ENCODE measurements around the gene RERE.

The RERE gene

GRCh38 chr1:8337776-8338525 lies 479.5 kb downstream of the RERE start:
- DNase-seq, result no peak

DNA sequence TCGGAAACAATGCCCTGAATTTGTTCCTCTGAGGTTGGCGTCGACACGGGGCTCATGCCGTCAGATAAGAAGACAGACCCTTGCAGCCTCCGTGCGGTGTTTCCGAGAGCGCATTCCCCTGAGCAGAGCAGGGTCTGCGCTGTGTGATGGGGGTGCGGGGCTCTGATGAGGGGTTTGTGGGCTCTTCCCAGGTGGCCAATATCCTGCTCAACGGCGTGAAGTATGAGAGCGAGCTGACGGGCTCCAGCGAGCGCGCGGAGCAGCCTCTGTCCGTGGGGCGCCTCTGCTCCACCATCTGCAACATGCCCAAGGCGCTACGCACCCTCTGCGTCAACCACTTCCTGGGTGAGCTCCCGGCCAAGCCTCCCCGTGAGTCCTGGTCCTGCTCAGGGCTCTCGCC lies 482.2 kb downstream of the RERE start:
- no peak for DNase-seq

GRCh38 chr1:8334106-8334851 lies 483.2 kb downstream of the RERE start:
- no peak for DNase-seq

DNA sequence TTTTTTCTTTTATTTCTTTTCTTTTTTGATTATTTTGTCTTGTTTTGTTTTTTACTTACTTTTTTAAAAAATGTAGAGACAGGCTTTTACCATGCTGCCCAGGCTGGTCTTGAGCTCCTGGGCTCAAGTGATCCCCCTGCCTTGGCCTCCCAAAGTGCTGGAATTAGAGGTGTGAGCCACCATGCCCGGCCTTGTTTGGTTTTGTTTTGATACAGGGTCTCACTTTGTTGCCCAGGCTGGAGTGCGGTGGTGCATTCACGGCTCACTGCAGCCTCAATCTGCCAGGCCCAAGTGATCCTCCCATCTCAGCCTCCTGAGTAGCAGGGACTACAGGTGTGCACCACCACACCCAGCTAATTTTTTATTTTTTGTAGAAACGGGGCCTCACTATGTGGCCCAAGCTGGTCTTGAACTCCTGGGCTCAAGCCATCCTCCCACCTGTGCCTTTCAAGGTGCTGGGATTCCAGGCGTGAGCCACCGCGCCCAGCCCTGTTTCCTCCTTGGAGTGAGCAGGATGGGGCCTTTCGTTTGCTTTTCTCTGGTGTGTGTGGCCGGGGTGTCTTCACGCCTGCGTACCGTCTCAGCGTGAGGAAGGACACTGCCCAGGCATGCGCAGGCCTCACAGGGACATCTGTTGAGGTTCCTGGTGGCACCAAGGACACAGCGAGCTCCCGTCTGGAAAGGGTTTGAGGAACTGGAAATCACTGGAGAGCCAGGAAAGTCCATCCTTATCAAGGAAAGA lies 484.0 kb downstream of the RERE start:
- DNase-seq, result no peak

DNA sequence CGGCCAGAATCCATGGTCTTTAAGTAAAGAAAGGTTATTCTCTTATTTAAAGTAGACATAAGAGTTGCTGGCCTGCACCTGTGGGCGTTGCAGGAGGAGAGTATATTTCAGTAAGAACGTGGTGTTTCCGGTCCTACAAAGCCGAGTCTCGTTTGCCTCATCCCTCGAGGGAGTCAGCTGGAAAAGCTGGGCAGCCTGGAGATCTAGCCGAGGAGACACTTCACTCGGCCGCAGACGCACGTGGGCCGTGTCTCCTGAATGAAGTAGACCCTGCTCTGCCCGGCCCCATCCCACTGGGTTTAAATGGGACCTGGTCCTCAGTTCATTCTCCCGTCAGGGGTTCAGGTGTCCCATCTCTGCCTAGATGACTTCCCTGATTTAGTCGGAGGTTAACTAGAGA lies 484.6 kb downstream of the RERE start:
- no peak for DNase-seq

DNA sequence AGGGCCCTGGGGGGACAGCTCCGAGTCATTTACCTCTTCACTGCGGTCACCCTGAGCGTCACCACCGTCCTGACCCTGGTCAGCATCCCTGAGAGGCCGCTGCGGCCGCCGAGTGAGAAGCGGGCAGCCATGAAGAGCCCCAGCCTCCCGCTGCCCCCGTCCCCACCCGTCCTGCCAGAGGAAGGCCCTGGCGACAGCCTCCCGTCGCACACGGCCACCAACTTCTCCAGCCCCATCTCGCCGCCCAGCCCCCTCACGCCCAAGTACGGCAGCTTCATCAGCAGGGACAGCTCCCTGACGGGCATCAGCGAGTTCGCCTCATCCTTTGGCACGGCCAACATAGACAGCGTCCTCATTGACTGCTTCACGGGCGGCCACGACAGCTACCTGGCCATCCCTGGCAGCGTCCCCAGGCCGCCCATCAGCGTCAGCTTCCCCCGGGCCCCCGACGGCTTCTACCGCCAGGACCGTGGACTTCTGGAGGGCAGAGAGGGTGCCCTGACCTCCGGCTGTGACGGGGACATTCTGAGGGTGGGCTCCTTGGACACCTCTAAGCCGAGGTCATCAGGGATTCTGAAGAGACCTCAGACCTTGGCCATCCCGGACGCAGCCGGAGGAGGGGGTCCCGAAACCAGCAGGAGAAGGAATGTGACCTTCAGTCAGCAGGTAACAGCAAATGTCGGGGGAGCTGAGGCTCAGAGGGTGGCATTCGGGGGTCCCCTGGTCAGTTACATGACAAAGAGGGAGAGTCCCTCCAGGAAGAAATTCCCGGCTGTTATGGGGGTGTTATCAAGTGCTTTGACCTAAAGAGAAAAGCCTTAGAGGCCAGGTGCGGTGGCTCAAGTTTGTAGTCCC lies 486.9 kb downstream of the RERE start:
- no peak for DNase-seq

- DNase-seq, result no peak
Measured at GRCh38 chr1:8329858-8330257, 487.6 kb downstream of the RERE start.

DNA sequence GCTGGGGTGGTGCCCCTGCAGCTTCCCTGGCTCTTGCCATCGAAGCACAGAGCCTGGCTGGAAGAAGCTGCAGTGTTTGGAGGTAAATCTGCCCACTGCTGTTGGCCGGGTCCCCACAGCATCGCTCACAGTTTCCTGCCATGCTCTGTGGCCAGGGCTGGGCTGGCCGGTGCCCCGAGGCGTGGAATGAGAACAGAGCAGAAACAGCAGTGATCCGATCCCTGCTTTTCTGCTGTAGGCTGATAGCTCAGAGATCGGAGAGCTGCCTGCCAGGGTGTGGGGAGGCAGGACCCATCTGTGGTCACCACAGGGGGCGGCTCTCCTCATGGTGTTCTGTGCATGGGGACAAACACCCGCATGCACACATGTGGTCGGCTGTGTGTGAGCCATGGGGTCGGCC lies 488.0 kb downstream of the RERE start:
- no peak for DNase-seq

GRCh38 chr1:8328271-8328670 lies 489.2 kb downstream of the RERE start:
- no peak for DNase-seq

DNA sequence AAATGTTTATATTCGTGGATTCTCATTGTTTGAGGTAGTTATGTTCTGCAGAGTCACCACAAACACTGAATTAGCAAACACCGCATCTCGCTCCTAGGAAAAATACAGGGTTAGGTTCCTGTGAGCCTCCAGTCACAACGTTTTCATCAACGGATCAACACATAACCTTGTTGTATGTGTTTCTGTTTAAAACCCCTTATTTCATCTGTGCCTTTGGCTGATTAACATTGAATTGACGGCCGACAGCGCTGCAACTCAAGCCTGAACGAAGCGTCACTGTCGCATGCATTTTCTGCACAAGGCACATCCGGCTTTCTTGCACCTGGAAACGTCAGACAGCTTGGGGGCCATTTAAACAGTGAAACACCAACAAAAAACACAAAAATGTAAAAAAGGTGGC lies 491.2 kb downstream of the RERE start:
- no peak for DNase-seq

DNA sequence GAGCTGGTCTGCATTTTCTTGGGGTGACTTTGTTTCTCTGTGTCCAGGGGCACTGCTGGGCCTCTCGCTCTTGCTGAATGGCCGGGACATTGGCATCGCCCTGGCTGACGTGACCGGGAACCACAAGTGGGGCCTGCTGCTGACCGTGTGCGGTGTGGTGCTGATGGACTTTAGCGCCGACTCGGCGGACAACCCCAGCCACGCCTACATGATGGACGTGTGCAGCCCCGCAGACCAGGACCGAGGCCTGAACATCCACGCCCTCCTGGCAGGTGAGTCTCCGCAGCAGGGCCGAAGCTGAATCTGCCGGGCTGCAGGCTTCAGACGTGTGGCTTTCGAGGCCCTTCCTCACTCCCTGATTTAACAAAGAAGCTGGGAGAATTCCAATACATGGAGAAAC lies 491.7 kb downstream of the RERE start:
- DNase-seq, result no peak

DNA sequence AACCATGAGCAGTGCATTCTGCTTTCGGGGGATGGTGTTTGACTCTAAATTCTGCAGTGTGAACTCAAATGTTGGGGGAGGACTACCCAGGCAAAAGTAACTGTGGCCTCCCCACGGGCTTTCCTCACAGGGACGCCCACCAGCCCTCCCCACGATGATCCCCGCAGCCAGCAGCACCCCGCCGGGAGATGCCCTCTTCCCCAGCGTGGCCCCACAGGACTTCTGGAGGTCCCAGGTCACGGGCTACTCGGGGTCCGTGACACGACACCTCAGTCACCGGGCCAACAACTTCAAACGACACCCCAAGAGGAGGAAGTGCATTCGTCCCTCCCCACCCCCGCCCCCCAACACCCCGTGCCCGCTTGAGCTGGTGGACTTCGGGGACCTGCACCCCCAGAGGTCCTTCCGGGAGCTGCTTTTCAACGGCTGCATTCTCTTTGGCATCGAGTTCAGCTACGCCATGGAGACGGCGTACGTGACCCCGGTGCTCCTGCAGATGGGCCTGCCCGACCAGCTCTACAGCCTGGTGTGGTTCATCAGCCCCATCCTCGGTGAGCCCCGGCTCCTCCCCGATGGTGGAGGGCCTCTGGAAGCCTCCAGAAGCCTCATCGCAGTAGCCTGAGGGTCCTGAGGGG lies 493.1 kb downstream of the RERE start:
- DNase-seq, result no peak

DNA sequence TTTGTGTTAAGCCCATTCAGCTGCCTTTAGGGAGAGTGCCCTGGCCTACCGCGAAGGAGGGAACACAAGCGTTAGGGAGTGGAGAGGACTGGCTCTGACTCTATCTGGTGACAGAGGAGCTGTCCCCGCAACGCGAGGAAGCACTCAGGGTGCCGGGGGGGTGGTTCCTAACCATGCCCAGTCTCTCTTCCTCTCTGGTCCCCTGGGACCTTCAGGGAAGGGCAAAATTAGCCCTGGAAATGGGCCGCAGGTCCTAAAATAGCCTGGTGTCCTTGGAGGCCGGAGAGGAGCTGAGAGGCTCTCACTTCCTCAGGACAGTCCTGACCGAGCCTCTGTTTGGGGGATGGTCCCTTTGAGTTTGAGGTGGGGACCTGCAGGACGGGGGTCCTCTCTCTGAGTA lies 493.7 kb downstream of the RERE start:
- DNase-seq, result no peak

DNA sequence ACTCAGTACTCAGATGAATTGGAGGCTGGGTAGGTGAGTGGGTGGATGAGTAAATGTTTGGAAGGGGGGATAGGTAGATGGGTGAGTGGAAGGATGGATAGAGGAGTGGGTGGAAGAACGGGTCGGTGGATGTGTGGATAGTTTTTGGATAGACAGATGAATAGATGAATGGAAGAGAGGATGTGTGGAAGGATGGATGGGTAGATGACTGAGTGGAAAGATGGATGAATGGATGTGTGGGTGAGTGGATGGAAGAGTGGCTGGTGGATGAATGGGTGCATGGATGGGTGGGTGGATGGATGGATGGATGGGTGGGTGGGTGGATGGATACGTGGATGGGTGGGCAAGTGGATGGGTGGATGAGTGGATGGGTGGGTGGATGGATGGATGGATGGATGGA lies 495.8 kb downstream of the RERE start:
- DNase-seq, result no peak

DNA sequence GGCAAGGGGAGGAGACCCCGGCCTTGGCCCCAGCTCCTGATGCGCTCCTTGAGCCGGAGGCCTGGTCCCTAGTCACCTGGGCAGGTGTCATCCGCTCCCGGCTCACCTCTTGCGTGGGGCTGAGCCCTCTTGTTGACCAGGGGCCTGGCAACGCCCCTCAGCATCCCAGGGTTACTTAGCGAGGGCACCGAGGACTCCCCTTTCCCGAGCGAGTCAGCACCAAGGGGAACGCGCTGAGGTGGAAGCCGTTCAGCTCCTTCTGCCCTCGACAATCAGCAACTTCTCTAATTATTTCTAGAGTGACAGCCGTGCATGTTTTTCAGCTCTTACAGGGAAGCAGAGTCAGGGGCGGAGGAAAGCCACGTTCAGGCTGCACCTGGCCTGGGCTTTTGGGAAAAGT lies 499.0 kb downstream of the RERE start:
- DNase-seq, result no peak

GRCh38 chr1:8317647-8318381 lies 499.6 kb downstream of the RERE start, which contains the start of gene SLC45A1:
SLC45A1 (plus strand) TSS chr1:8318114; CDS start chr1:8324330, 6,216 bp downstream.
- DNase-seq, result peak; percentile 82

DNA sequence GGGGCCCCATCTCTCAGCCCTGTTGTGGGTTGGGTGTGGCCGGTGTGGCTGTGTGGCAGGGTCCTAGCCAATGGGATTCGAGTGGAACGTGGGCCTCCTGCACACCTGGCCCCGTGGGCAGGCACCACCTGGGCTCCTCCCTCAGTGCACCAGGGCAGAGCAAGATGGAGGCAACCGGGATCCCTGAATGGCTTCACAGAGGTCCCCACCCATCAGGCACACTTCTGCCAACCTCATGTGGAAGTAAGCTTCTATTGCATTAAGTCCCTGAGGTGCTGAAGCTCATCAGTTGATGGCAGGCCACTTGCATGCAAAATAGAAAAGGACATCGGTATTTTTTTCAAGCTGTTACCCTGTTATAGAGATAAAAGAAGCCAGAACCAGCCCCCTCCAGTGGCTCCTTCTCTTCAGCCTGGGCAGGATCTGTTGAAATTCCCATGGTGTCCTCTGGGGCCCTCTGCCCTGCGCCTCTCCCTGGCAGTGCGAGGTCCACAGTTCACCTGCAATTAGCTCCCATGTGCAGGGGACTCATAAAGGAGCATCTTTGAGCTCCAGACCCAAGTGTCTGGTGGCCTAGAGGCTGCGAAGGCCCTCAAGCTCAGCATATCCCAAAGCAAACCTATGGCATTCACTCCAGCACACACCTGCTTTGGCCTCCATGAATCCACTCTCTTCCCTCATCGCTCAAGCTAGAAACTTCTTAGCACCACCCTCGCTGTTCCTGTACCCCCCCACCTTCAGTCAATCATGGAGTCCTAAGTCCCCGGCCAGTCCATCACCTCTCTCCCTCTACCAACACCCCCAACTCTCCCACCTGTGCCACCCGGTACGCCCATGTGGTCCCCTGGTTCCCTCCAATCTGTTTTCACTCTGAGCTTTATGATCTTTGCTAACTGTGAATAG lies 501.6 kb downstream of the RERE start:
- no peak for DNase-seq

DNA sequence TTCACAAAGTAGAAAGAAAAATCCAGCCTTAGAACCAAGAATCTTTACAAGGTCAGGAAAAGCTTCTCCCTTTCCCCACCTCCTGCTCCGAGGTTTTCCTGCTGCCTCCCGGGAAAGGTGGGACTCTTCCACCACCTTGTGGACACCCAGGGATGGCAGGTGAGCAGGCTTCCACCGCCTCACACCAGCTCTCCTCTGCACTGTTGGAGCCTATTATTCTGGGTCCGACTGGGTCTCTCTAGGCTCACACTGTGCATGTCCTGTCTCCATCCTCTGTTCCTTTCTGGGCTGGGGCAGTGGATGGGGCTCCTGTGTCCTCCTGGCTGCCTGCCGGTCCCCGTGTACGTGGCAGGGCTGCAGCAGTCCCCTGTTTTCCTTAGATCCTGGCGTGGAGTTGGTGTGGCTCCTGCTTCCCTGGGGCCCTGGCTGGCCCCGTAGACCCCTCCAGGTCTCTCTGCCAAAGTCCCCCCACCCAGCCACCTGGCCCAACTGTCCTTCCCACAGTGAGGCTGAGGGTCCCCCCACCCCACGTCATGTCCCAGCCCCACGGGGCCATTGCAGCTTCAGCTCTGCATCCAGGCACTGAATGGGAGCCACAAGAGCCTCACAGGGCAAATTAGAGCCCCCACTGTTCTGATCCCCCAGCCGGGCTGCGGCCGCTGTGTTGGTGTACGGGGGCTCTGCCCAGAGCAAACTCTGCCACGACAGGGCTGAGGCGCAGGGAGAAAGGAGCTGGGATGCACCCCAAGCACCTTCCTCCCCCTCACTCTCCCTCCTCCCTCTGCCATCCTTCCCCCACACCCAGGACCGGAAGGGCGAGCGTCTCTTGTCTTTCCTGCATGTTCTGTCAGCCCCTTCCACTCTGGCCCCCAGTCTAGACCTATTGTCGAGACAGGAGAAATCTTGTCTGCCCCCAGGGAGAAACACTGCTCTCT lies 502.8 kb downstream of the RERE start:
- DNase-seq, result peak; percentile 85

DNA sequence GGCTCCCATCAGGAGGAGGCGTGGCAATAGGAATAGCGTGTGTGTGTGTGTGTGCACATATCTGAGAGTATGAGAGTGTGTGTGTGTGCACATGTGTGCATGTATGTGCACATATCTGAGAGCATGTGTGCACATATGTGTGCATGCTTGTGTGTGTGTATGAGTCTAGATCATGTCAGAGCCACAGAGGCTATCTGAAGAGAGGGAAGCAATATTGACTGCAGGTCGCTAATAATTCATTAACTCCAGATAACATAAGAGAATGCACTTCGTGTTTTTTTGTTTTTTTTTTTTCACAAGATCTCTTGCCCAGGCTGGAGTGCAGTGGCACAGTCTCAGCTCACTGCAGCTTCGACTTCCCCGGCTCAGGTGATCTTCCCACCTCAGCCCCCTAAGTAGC lies 504.2 kb downstream of the RERE start:
- no peak for DNase-seq
